ENCODE measurements around the gene ABCA2.
"Not testable (repeated sequence)": the region's sequence is repeated elsewhere in the genome, so short reads cannot be mapped to it uniquely, and the experiment has no call there.

ABCA2 gene

DNA sequence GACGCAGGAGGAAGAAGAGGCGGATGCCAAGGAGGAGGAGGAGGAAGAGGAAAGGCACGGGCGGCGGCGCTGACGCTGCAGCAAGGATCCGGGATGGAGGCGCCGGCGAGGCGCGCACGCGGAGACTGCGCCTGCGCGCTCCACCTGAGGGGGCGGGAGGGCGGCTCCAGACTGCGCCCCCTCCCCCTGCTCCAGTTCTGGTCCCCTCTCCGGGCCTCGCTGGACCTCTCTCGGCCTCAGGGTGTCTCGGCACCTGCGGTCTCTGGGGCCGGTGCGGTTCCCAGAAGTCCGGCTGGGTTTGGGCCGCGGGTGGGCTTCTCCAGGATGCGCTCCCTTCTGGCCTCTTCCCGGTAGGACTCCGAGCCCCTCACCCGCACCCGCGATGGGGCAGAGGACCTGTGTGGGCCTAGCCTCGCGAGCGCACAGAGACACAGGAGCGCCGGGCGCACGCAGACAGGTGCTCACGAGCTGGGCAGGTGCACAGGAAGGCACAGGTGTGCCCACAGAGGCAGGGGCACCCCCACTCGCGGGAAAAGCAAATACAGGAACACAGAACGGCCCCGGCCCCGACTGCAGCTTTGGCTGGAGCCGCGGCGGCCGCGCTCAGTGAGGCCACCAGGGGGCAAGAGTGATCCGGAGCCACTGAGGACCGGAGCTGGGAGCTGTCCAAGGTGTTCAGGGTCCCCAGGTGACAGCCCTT is 18.2 kb upstream of the ABCA2 start, which contains the start of gene NPDC1:
Gene NPDC1, minus strand, starts transcription at position 90 of the 700 bp plus-strand sequence. CDS start 188 bp downstream, outside the sequence.
- DNase-seq: peak; percentile 78 to 86

DNA sequence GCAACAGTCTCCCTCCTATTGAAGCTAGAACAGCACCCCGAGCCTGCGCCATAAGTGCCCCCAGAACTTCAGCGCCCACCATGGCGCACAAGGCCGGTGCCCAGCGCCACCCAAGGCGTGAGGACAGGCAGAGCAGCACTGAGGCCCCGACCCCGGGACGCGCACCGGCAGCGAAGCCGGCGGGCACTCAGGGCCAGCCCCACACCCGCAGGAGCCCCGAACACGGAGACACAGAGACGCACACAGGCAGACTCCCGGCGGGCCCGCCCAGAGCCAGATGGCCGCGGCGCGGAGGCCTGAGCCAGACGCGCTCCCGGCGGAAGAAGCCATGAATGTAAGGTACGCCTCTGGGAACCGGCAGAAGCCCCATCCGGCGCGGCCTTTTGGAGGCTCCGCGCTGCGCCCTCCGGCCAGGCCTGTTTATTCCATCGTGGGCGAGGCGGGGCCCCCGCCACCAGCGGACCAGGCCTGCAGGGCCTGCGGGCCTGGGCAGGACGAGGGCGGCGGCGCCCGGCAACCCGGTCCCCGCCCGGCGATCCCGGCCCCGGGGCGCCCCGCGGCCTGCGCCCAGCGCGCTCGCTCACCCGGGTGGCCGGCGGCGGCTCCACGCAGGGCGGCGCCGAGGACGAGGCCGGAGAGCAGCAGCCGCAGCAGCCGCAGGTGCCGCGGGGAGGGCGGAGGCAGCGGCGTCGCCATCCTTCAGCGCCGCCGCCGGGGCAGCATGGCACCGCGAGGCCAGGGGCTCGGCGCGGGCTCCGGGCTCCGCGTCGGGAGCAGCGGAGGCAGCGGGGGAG is 17.5 kb upstream of the ABCA2 start:
- DNase-seq: peak in 1 of 2 donors; percentile 35

DNA sequence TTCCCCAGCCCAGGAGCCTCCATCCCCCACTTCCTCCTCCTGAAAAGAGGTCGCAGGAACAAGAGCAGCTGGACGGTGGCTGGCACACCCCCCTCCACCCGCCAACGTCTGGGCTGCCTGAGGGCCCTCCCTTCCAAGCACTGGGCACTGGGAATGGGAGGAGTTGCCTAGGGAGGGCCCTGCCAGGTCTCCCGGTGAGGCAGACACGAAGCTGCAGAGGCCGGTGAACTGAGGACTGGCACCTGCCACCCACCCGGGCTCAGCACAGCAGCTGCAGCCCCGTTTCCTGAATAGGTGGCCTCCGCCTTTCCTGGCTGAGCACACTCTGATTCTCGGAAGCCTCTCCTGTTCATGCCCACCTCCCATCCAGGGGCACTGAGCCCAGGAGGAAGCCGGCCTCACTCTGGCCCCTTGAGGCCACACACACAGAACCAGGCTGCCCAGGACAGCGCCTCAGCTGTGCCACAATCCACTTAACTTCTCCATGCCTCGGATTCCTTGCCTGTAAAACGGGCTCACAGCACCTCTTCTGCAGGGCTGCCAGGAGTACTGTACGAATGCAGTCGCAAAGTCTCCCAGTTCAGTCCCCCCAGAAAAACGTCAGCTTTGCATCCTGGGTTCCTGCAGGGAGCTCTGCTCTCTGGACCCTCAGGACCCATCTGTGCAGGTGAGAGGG is 16.6 kb upstream of the ABCA2 start:
- DNase-seq: no peak

DNA sequence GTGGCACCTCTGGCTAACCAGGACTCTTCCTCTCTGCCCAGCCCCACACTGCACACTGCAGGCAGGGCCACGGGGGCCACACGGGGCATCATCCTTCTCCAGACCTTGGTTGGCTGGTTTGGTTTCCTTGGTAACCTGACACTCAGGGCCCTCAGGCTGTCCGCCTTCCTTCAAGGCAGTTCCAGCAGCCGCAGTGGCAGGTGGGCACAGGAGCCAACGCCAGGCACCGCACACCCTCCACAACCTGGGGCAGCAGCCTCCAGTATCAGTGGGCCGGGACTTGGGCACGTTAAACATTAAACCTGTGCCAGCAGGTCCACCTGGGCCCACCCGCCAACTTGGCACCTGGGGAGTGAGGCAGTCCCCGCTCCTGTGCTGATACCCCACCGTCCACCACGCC is 16.0 kb upstream of the ABCA2 start:
- no peak for DNase-seq

DNA sequence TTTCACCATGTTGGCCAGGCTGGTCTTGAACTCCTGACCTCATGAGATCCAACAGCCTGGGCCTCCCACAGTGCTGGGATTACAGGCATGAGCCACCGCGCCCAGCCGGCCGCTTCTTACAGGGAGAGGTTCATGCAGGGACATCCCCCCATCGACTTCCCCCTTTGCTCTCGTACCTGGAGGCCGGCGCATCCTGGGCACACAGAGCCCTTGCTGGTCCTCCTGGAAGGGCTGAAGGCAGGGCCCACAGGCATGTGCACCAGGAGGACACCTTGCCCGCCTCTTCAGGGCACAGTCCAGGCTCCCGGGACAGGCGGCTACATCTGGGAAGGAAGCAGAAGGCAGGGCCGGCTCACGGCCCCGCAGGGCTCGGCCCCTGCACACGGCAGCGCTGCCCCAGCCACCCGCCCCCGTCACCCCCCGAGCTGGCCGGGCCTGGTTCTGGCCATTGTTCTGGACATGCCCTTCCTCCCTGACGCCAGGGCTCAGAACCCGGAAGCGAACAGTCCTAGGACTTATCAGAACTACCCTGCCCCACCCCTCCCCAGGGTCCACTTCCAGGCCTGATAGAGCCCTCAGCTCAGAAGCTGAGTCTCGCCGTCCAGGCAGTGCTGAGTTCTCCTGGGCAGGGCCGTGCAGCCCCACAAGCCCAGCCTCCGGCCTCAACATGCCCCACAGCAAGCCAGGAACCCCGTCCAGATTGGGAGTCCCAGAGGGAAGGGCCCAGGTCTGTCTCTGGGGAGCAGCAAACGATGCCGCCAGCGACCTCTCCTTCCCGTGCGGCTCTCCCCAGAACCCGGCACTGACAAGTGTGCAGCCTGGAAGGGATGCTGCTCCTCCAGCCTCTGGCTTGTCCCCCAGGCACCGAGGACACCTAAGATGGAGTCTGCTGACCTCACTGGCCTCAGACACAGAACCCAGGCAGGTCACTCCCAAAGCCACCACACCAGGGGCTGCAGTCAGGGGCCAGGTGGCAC is 15.0 kb upstream of the ABCA2 start:
- no peak for DNase-seq

DNA sequence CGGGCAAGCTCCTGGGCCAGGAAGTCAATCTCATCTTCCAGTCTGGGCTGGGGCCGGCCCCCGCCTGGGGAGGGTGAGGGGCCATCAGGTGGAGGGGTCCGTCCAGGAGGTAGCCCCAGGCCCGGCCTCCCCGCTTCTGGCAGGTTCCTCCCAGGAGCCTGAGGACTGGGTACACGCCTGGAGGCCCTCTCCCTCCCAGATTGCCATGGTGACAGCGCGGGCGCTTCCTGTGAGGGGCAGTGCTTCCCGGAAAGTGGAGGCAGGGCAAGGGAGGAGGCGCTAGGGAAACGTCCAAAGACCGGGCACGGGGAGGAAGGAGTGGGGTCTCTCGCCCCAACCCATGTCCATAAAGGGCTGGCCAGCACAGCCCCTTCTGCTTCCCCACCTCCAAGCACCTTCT is 13.1 kb upstream of the ABCA2 start:
- no peak for DNase-seq

DNA sequence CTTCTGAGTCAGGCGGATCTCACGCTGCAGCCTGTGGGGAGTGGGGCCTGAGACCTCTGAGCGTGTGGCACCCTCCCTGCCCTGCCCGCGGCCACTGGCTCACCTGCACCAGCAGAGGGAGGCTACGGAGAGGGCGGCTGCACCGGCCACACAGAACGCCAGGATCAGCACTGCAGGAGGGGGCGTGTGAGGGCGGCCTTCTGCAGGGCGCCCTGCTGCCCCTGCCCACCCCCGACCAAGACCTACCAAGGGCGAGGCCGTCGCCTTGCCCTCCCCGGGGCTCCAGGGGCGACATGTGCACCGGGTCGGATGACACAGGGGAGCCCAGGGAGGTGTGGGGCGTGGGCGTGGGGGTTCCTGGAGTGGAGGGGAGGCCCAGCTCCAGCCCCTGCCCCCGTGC is 12.5 kb upstream of the ABCA2 start:
- DNase-seq: no peak

DNA sequence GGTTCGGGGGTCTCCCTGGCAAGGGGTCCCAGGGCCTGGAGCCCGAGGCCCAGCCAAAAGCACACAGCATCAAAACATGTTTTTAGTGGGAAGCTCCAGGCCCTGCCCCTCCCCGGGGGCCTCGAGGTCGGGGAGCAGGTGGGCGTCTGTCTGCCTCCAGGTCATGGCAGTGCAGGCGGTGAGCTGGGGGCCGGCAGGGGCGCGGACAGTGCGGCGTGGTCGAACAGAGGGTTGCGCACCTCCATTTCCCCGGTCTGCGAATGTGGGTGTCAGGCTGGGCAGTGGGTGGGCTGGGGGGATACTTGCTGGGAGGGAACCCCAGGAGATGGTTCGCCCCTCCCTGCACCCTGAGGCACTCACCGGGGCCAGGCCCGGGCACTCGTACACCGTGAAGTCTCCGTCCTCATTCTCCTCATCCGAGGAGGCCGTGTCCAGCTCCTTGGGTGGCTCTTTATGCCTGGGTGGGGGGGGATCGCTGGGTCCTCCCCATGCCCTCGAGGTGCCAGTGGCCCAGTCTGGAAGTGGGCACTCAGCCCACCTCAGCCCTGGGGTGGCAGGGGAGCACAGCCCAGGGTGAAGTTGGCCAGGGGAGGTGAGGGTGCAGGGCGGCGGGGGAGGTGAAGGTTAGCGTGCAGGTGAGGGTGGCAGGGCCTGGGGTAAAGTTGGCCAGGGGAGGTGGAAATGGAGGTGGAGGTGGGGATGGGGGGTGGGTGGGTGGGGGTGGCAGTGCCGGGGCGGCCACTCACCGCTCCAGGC is 11.8 kb upstream of the ABCA2 start:
- no peak for DNase-seq

DNA sequence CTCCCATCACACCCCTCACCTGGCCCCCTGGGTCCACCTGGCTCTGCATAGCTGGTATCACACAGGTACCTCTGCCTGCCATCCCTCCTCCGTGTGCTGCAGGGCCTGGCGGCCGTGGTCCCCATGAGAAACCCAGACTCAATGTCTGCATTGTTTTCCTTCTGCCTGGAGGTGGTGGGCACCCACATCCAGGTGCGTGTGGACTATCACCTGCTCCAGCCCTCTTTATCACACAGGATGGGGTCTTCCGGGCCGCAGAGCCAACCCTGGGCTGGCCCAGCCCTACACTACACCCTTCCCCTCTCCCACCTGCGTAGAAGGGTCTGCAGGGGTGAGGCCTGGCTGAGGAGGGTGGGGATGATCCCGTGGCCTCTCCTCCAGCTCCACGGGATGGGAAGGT is 10.9 kb upstream of the ABCA2 start:
- DNase-seq: no peak

DNA sequence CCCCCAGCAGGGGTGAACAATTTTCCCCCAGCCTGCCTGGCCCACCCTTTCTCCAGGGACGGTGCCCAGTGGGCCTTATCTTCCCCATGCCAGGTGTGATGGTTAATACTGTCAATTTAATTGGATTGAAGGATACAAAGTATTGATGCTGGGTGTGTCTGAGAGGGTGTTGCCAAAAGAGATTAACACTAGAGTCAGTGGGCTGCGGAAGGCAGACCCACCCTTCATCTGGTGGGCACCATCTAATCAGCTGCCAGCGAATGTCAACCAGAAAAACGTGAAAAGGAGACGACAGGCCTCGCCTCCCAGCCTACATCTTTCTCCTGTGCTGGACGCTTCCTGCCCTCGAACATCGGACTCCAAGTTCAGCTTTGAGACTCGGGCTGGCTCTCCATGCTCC is 9.4 kb upstream of the ABCA2 start:
- no peak for DNase-seq

DNA sequence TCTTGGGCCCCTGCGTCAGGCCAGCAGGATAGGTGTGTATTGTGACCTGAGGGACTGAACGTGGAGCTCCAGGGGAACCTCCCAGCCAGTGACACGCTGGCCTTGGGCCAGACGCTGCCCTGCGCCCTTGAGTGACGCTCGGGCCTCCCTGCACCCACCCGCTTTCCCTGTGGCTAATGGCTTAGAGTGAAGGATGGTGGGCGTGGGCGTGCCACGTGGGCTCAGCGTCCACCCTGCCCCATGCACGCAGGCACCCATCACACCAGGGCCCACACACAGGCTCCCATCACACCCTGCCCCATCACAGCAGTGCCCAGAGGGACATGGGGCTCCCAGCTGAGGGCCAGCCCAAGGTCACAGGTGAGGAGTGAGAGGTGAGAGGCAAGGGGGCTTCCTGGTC is 9.0 kb upstream of the ABCA2 start:
- no peak for DNase-seq

DNA sequence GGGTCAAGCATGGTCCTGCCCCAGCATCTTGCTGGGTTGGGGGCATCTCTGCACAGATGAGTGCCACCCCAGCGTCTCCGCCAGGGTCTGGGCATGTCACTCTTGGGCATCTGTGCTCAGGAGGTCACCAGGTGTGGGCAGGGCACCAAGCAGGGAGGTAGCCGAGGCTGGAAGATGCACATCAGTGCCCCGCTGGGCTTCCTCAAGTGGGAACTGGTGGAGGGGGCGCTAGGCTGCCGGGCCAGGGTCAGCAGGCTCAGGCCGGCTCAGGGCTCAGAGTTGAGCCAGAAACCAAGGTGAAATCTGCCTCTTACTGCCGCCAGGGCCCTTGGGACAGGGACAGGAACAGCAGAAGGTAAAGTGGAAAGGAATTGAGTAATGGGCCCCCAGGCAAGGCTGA is 7.9 kb upstream of the ABCA2 start:
- DNase-seq: no peak

DNA sequence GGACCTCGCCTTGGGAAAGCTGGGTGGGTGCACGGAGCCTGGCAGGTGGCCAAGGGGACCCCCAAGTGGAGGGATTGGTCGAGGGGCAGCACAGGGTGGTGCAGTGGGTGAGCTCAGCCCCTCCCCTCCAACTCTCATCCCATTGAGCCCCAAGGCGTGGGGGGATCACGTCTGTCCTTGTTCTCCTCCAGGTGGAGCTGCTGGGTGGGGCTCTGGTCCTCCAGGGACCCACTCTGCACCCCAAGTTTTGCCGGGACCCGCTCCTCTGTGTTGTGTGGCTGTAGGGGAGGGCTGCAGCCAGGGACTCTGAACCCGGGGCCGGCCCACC is 7.4 kb upstream of the ABCA2 start:
- DNase-seq: no peak

DNA sequence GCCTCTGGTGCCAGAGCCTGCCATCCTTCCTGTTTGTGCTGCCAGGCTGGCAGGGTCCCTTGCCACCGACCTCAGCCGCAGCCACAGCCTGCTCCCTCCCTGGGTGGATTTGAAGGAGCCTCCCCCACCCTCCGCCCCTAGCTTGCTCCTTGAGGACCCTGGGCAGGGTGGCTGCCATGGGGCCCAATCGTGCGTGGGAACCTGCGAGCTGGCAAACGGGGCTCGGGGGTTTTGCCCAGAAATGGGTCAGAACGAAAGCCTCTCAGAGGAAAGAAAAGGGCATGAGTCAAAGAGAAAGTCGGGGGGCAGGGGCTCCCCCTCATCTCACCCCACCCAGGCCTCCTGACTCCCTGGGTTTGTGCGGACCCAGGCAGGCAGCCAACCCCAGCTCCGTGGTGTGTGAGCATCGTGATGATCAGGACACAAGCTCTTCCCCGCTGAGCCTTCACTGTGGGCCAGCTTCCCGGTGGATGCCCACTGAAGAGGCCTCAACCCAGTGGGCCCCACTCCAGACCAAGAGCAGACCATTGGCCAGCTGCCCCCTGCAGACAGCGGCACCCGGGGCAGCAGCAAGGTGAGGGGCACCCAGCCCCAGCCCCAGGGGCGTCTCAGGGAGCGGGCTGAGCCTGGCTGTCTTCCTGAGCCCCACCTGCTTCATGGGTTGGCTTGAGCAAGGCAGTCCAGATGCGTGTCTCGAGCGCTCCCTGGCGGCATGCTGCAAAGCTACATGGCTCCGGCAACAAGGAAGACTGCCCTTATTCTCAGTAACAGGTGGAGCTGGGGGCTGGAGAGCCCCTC is 6.9 kb upstream of the ABCA2 start:
- DNase-seq: peak; percentile 86 to 89

DNA sequence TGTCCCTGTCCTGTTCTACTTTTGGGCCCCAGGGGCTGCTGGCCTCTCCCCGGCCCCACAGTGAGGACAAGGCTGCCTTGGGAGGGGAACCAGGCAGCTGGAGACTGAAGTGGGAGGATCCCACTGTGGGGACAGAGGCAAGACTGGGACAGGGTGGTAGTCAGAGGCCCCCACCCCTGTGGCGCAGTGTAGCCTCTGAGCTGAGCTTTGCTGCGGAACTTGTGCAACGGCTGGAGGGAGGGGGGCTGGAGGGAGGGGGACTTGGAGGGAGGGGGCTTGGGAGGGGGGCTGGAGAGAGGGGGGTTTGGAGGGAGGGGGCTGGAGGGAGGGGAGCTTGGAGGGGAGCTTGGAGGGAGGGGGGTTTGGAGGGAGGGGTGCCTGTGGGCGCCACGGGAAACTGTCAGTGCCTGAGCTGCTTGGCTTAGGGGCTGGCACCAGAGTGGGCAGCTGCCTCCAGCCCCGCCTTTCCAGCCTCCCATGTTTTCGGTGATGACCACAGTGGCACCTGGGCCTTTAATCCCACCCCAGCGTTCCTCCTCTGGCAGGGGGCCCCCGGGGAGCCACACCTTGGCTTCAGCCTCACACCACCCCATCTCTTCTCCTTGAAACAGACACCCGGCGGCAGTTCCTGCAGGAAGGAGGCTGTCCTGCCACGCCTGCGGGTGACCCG is 6.1 kb upstream of the ABCA2 start:
- DNase-seq: no peak

DNA sequence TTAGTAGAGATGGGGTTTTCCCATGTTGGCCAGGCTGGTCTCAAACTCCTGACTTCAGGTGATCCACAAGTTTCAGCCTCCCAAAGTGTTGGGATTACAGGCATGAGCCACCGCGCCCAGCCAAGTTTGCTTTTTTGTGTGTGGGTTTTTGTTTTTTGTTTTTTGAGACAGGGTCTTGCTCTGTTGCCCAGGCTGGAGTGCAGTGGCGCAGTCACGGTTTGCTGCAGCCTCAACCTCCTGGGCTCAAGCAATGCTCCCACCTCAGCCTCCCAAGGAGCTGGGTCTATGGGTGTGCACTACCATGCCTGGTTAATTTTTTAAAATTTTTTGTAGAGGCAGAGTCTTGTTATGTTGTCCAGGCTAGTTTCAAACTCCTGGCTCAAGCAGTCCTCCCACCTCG is 5.4 kb upstream of the ABCA2 start:
- DNase-seq: not testable (repeated sequence)

DNA sequence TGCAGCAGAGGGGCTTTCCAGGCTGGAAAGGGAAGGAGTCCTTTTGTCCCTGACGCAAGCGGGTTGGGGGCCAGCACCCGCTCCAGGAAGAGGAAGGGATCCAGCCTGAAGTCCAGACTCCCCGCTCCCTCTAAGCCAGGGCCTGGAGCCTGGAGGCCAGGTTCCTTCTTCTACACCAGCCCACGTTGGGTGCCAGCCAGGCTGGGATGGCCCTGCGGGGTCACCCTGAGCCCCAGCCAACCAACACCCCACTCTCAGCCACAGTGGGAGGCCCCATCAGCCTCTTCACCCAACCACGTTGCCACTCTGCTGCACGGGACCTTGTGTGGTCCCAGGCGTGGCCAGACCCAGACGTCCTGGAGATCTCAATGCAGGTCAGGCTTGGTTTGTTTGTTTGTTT is 4.8 kb upstream of the ABCA2 start:
- DNase-seq: peak; percentile 41 to 65

DNA sequence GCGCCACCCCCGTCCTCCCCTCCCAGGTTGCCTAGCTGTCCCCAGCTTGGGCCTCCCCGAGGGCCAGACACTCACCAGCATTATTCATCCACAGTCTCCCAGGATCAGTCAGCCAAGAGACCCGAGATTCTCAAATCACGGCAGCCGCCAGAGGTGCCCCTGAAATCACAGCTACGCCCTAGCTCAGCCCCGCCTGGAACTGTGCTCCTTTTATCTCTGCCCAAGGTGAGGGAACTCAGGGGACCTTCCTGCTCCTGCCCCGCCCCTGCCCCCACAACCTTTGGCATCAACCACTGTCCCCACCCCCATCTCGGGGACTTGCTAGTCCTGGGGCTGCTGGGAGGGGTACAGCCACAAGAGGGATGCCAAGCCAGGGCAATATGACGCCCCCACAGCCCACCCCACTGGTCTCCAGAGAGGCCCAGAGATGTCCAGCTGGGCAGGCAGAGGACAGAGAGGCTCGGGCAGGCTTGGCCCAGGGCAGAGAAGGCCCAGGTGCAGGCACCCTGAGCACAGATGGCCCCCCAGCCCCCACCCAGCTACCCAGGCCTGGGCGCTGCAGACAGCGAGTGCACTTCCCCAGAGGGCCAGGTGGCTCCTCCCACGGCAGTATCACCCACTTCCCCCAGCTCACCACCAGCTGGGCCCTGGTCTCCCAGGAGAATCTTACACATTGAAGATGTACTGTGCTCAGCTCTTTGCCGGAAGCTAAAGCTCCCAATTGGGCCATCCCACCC is 4.0 kb upstream of the ABCA2 start, which contains the start of gene FUT7:
Gene FUT7, minus strand, starts transcription at position 185 of the 737 bp plus-strand sequence. Its CDS starts 97 bp downstream, at position 88.
- DNase-seq: peak; percentile 56 to 67
